WTC11 (cell line): ENCODE data around the gene CLDN9. TPM values are rescaled to one million over a fixed set of nuclear protein-coding genes. Genes with fewer than 3 reads are reported as not detected.

Experiments
- ATAC-seq: fragments of 200-7000 bp; cut with Tn5 transposase; 2 replicates; pipeline ENCODE4 v1.10.0; 2021; ENCODE audit warnings: mild to moderate bottlenecking, moderate library complexity
- CTCF ChIA-PET: fragments of 300-600 bp; sonication (Branson Sonifier 250); formaldehyde crosslinking; loops from one replicate; lab custom pipeline; 2021; ENCODE audit warnings: antibody characterized with exemption; lab: Charles Lee
- POLR2A ChIA-PET: fragments of 350-600 bp; sonication (Branson Sonifier 250); formaldehyde crosslinking; loops from one replicate; lab custom pipeline; 2021; ENCODE audit warnings: antibody characterized with exemption; lab: Charles Lee
- DNase-seq: peaks from one replicate; pipeline ENCODE4 v3.0.0; 2021; ENCODE audit warnings: low spot score
- H3K27ac Mint-ChIP-seq: 2 replicates; pipeline ENCODE4 v1.8.0; 2021; ENCODE audit warnings: mixed read lengths
- H3K27me3 Mint-ChIP-seq: 2 replicates; pipeline ENCODE4 v1.8.0; 2021; ENCODE audit warnings: low read depth, mild to moderate bottlenecking, moderate library complexity, mixed read lengths
- H3K36me3 Mint-ChIP-seq: 2 replicates; pipeline ENCODE4 v1.8.0; 2021; ENCODE audit warnings: mixed read lengths
- H3K4me1 Mint-ChIP-seq: 2 replicates; pipeline ENCODE4 v1.8.0; 2022; ENCODE audit warnings: mixed read lengths
- H3K4me3 Mint-ChIP-seq: 2 replicates; pipeline ENCODE4 v1.8.0; 2021; ENCODE audit warnings: mild to moderate bottlenecking, moderate library complexity, mixed read lengths
- H3K9me3 Mint-ChIP-seq: 2 replicates; pipeline ENCODE4 v1.8.0; 2021; ENCODE audit warnings: mixed read lengths
- CDX4 ChIP-seq: fragments of 250-450 bp; sonication (Bioruptor Pico); IDR thresholded peaks from 2 replicates; pipeline ENCODE4 v1.9.0; 2021; ENCODE audit warnings: moderate library complexity, mild to moderate bottlenecking, inconsistent platforms, borderline replicate concordance
- E2F4 ChIP-seq: sonication (generic); formaldehyde crosslinking; IDR thresholded peaks from 2 replicates; pipeline ENCODE4 v1.8.1; 2022; ENCODE audit warnings: low read depth, mild to moderate bottlenecking, moderate library complexity, missing genetic modification reagents, borderline replicate concordance
- E2F5 ChIP-seq: sonication (generic); formaldehyde crosslinking; IDR thresholded peaks from 2 replicates; pipeline ENCODE4 v1.8.1; 2022; ENCODE audit warnings: mild to moderate bottlenecking, moderate library complexity, missing genetic modification reagents
- FOXK1 ChIP-seq: sonication (generic); formaldehyde crosslinking; IDR thresholded peaks from 2 replicates; pipeline ENCODE4 v1.8.0; 2022; ENCODE audit warnings: mild to moderate bottlenecking, moderate library complexity, missing genetic modification reagents
- GABPB1 ChIP-seq: sonication (generic); formaldehyde crosslinking; IDR thresholded peaks from 2 replicates; pipeline ENCODE4 v1.8.1; 2023; ENCODE audit warnings: mild to moderate bottlenecking, missing genetic modification reagents
- HMGA2 ChIP-seq: fragments of 250-450 bp; sonication (Bioruptor Pico); IDR thresholded peaks from 2 replicates; pipeline ENCODE4 v1.4.0; 2021; ENCODE audit warnings: mild to moderate bottlenecking, moderate library complexity
- JUN ChIP-seq: sonication (generic); formaldehyde crosslinking; IDR thresholded peaks from 2 replicates; pipeline ENCODE4 v1.8.0; 2023; ENCODE audit warnings: mild to moderate bottlenecking, missing genetic modification reagents
- NFYB ChIP-seq: sonication (generic); formaldehyde crosslinking; conservative IDR thresholded peaks from 2 replicates; pipeline ENCODE4 v1.8.0; 2022; ENCODE audit warnings: low read depth, missing genetic modification reagents
- PRDM15 ChIP-seq: sonication (generic); formaldehyde crosslinking; IDR thresholded peaks from 2 replicates; pipeline ENCODE4 v1.8.0; 2022; ENCODE audit warnings: missing genetic modification reagents
- SMAD4 ChIP-seq: sonication (generic); formaldehyde crosslinking; IDR thresholded peaks from 2 replicates; pipeline ENCODE4 v1.8.0; 2022; ENCODE audit warnings: mild to moderate bottlenecking, missing genetic modification reagents
- STAT6 ChIP-seq: sonication (generic); formaldehyde crosslinking; conservative IDR thresholded peaks from 2 replicates; pipeline ENCODE4 v1.8.1; 2023; ENCODE audit warnings: mild to moderate bottlenecking, low read depth, missing genetic modification reagents, moderate library complexity
- ZBTB43 ChIP-seq: sonication (generic); formaldehyde crosslinking; IDR thresholded peaks from 2 replicates; pipeline ENCODE4 v1.8.1; 2023; ENCODE audit warnings: mild to moderate bottlenecking, missing genetic modification reagents
- ZNF281 ChIP-seq: sonication (generic); formaldehyde crosslinking; IDR thresholded peaks from 2 replicates; pipeline ENCODE4 v1.8.0; 2023; ENCODE audit warnings: mild to moderate bottlenecking, missing genetic modification reagents
- ZNF425 ChIP-seq: fragments of 250-450 bp; sonication (Bioruptor Pico); conservative IDR thresholded peaks from 2 replicates; pipeline ENCODE4 v1.9.0; 2021; ENCODE audit warnings: mild to moderate bottlenecking
- total RNA-seq: library from RNA; stranded (reverse); gene quantifications from 3 replicates; pipeline ENCODE4 v1.2.3, GENCODE V29; 2021

The CLDN9 gene
- total RNA-seq, 1 experiment from 2014 or later = 0.92 TPM

GRCh38 chr16:3059723-3060242, 47.1 kb downstream of the CLDN9 start:
- peaks cover 31% of the 10 kb centered on the region for H3K4me1 Mint-ChIP-seq
- 0 out of 2 replicates have a peak, but pooled peaks have one; percentile 13 for TF ChIP-seq ZNF281 (CRISPR knock-in tag)
- TF ChIP-seq FOXK1 (CRISPR knock-in tag) = peak; percentile 15; the same call in 1 of the 2 replicates
- no peak for TF ChIP-seq ZNF425 (CRISPR knock-in tag)
- no peak for TF ChIP-seq GABPB1
- no peaks in the 10 kb centered on the region for H3K9me3 Mint-ChIP-seq
- H3K27me3 Mint-ChIP-seq = peaks cover 3% of the 10 kb centered on the region; the same call in 1 of the 2 replicates
- H3K27ac Mint-ChIP-seq = peak overlapping the region; percentile 79
- H3K36me3 Mint-ChIP-seq = no peaks in the 10 kb centered on the region
- DNase-seq = no peak
- ChIA-PET CTCF (interaction anchor here (0.6 to 3.6 kb wide), 35 partner anchors 8 to 205 kb away, joined by 3 to 109 read pairs (median 16); partner anchors contain the start of genes BICDL2, CLDN6, MMP25 and TNFRSF12A), POLR2A (interaction anchor here (1.0 to 3.2 kb wide), 5 partner anchors 14 to 40 kb away, joined by 3 to 29 read pairs (median 8); partner anchors contain the start of genes MMP25, TNFRSF12A and ZSCAN10)
- peak overlapping the region; percentile 68 for H3K4me3 Mint-ChIP-seq
- ATAC-seq = no peak

- H3K4me3 Mint-ChIP-seq = peak overlapping the region; percentile 68
- peaks cover 3% of the 10 kb centered on the region; the same call in 1 of the 2 replicates for H3K27me3 Mint-ChIP-seq
- H3K36me3 Mint-ChIP-seq = no peaks in the 10 kb centered on the region
- ATAC-seq (no peak), DNase-seq (no peak)
- no peaks in the 10 kb centered on the region for H3K9me3 Mint-ChIP-seq
- ChIA-PET CTCF (interaction anchor here (0.9 to 3.6 kb wide), 14 partner anchors 17 to 114 kb away, joined by 3 to 109 read pairs (median 19); partner anchors contain the start of gene ZSCAN10), POLR2A (interaction anchor here (1.5 to 3.2 kb wide), 2 partner anchors 27 to 38 kb away, joined by 5 to 29 read pairs; partner anchors contain the start of gene ZSCAN10)
- H3K4me1 Mint-ChIP-seq = peaks cover 30% of the 10 kb centered on the region
- H3K27ac Mint-ChIP-seq = no peak overlapping the region
- TF ChIP-seq STAT6 (CRISPR knock-in tag) (no peak), PRDM15 (CRISPR knock-in tag) (no peak), E2F4 (no peak), E2F5 (CRISPR knock-in tag) (no peak), HMGA2 (CRISPR knock-in tag) (no peak), JUN (no peak), SMAD4 (CRISPR knock-in tag) (no peak), NFYB (CRISPR knock-in tag) (no peak), CDX4 (CRISPR knock-in tag) (no peak), ZBTB43 (no peak)
Observed at GRCh38 chr16:3060339-3061127, 47.8 kb downstream of the CLDN9 start.
